Measurements from ENCODE around the gene ITGB5.

Gene ITGB5

DNA sequence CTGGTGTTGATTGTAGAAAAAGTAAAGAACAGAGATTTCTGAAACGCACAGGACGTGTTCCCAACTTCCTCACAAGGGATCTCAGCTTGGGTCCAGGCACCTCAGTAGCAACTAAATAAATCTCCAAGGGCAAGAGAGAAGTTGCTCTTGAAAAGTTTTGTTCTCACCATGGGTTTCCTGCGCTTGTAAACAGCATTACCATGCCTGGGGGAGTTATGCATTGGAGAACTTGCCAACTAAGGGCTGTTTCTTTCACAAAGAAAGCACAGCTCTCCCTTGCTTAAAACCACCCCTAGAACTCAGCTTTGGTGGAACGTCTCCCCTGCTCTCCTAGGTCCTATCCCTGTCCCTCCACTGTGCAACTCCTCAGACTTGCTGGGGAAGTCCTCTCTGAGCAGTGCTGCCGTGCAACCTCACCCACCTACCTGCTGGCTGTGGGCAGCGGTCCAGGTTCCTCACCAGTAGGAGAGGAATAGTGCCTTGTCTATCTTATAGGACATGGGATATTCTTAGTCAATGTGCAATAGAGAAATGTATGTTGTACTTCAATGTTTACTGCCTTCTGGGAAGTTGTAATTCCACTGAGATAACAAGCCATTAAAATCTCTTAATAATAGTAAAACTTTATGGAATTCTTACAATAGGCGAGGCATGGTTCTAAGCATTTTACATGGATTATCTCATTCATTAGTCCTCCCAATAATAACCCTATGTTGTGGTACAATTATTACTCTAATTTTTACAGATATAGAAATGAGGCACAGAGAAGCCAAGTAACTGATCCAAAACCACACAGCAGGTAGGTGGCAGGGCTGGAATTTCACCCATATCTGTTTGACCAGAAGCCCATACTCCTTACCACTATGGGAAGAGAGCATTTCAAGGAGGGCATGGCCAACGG is 105.4 kb downstream of the ITGB5 start:
- ATAC-seq, result no peak
- TF ChIP-seq BACH2 (CRISPR knock-in tag; IDR thresholded peaks at IDR 0.05; ENCODE audit: borderline replicate concordance) (no peak), ISL1 (CRISPR knock-in tag; IDR thresholded peaks at IDR 0.05) (no peak), ZC3H10 (CRISPR knock-in tag; IDR thresholded peaks at IDR 0.05) (no peak), SNAI2 (CRISPR knock-in tag; IDR thresholded peaks at IDR 0.05) (no peak), ARNTL (CRISPR knock-in tag; IDR thresholded peaks at IDR 0.05; ENCODE audit: borderline replicate concordance, low read depth) (no peak), OSR1 (CRISPR knock-in tag; IDR thresholded peaks at IDR 0.05) (no peak), ZNF70 (CRISPR knock-in tag; IDR thresholded peaks at IDR 0.05) (no peak), ZNF8 (CRISPR knock-in tag; IDR thresholded peaks at IDR 0.05) (no peak), PPARA (CRISPR knock-in tag; IDR thresholded peaks at IDR 0.05; ENCODE audit: borderline replicate concordance) (no peak), TCF4 (CRISPR knock-in tag; IDR thresholded peaks at IDR 0.05; ENCODE audit: borderline replicate concordance) (no peak), ESRRG (CRISPR knock-in tag; IDR thresholded peaks at IDR 0.05) (no peak), ZNF565 (CRISPR knock-in tag; conservative IDR thresholded peaks at IDR 0.05; ENCODE audit: low read depth) (no peak), ZFP3 (CRISPR knock-in tag; IDR thresholded peaks at IDR 0.05) (no peak), TOX (CRISPR knock-in tag; IDR thresholded peaks at IDR 0.05; ENCODE audit: borderline replicate concordance) (no peak), ZFP30 (CRISPR knock-in tag; IDR thresholded peaks at IDR 0.05) (no peak)
- TF ChIP-seq, protein P1, sequence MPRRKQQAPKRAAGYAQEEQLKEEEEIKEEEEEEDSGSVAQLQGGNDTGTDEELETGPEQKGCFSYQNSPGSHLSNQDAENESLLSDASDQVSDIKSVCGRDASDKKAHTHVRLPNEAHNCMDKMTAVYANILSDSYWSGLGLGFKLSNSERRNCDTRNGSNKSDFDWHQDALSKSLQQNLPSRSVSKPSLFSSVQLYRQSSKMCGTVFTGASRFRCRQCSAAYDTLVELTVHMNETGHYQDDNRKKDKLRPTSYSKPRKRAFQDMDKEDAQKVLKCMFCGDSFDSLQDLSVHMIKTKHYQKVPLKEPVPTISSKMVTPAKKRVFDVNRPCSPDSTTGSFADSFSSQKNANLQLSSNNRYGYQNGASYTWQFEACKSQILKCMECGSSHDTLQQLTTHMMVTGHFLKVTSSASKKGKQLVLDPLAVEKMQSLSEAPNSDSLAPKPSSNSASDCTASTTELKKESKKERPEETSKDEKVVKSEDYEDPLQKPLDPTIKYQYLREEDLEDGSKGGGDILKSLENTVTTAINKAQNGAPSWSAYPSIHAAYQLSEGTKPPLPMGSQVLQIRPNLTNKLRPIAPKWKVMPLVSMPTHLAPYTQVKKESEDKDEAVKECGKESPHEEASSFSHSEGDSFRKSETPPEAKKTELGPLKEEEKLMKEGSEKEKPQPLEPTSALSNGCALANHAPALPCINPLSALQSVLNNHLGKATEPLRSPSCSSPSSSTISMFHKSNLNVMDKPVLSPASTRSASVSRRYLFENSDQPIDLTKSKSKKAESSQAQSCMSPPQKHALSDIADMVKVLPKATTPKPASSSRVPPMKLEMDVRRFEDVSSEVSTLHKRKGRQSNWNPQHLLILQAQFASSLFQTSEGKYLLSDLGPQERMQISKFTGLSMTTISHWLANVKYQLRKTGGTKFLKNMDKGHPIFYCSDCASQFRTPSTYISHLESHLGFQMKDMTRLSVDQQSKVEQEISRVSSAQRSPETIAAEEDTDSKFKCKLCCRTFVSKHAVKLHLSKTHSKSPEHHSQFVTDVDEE (CRISPR knock-in tag; IDR thresholded peaks at IDR 0.05), result no peak
- TF ChIP-seq, protein P2, sequence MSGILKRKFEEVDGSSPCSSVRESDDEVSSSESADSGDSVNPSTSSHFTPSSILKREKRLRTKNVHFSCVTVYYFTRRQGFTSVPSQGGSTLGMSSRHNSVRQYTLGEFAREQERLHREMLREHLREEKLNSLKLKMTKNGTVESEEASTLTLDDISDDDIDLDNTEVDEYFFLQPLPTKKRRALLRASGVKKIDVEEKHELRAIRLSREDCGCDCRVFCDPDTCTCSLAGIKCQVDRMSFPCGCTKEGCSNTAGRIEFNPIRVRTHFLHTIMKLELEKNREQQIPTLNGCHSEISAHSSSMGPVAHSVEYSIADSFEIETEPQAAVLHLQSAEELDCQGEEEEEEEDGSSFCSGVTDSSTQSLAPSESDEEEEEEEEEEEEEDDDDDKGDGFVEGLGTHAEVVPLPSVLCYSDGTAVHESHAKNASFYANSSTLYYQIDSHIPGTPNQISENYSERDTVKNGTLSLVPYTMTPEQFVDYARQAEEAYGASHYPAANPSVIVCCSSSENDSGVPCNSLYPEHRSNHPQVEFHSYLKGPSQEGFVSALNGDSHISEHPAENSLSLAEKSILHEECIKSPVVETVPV (CRISPR knock-in tag; IDR thresholded peaks at IDR 0.05), result no peak
- TF ChIP-seq, protein P3, sequence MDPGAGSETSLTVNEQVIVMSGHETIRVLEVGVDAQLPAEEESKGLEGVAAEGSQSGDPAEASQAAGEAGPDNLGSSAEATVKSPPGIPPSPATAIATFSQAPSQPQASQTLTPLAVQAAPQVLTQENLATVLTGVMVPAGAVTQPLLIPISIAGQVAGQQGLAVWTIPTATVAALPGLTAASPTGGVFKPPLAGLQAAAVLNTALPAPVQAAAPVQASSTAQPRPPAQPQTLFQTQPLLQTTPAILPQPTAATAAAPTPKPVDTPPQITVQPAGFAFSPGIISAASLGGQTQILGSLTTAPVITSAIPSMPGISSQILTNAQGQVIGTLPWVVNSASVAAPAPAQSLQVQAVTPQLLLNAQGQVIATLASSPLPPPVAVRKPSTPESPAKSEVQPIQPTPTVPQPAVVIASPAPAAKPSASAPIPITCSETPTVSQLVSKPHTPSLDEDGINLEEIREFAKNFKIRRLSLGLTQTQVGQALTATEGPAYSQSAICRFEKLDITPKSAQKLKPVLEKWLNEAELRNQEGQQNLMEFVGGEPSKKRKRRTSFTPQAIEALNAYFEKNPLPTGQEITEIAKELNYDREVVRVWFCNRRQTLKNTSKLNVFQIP (CRISPR knock-in tag; IDR thresholded peaks at IDR 0.05; ENCODE audit: borderline replicate concordance, low read depth), result no peak
- TF ChIP-seq, protein P4, sequence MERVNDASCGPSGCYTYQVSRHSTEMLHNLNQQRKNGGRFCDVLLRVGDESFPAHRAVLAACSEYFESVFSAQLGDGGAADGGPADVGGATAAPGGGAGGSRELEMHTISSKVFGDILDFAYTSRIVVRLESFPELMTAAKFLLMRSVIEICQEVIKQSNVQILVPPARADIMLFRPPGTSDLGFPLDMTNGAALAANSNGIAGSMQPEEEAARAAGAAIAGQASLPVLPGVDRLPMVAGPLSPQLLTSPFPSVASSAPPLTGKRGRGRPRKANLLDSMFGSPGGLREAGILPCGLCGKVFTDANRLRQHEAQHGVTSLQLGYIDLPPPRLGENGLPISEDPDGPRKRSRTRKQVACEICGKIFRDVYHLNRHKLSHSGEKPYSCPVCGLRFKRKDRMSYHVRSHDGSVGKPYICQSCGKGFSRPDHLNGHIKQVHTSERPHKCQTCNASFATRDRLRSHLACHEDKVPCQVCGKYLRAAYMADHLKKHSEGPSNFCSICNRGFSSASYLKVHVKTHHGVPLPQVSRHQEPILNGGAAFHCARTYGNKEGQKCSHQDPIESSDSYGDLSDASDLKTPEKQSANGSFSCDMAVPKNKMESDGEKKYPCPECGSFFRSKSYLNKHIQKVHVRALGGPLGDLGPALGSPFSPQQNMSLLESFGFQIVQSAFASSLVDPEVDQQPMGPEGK (CRISPR knock-in tag; IDR thresholded peaks at IDR 0.05; ENCODE audit: borderline replicate concordance), result no peak
- TF ChIP-seq, protein P5, sequence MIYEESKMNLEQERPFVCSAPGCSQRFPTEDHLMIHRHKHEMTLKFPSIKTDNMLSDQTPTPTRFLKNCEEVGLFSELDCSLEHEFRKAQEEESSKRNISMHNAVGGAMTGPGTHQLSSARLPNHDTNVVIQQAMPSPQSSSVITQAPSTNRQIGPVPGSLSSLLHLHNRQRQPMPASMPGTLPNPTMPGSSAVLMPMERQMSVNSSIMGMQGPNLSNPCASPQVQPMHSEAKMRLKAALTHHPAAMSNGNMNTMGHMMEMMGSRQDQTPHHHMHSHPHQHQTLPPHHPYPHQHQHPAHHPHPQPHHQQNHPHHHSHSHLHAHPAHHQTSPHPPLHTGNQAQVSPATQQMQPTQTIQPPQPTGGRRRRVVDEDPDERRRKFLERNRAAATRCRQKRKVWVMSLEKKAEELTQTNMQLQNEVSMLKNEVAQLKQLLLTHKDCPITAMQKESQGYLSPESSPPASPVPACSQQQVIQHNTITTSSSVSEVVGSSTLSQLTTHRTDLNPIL (CRISPR knock-in tag; IDR thresholded peaks at IDR 0.05; ENCODE audit: low read depth), result no peak

DNA sequence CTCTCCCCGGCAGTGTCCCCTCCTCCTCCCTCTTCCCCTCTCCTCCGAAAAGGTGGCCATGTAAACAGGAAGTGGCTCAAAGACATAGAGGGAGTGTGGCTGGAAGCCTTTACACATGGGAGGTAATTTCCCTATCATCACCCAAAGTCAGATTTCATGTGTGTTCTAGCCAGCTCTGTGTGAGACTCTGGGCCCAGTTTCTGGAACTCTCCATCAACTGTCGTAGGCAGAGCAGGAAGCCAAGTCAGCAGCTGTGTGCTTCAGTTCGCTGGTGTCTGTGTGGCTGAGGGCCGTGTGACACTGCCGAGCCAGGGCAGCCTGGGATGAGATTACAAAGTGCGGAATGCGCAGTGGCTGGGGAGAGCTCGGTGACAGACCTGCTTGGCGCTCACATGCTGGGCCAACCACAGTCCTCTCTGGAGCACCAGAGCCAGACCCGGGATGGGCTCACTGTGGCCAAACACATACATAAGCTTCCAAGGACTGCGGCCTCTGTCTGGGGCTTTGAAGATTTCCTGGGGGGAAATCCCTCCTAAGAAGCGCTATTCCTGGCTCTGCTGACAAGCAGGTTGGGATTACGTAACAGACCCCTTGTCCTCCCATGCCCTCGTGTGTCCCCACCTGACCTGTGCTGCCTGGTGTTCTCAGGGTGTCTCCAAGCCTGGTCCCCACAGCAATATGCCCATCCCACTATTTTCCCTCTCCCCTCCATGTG is 106.2 kb downstream of the ITGB5 start:
- peak; percentile 28 for ATAC-seq
- TF ChIP-seq GLIS3 (CRISPR knock-in tag; IDR thresholded peaks at IDR 0.05) (no peak), OSR1 (CRISPR knock-in tag; IDR thresholded peaks at IDR 0.05) (no peak), RARB (CRISPR knock-in tag; IDR thresholded peaks at IDR 0.05) (no peak), SNAI2 (CRISPR knock-in tag; IDR thresholded peaks at IDR 0.05) (no peak), ARNTL (CRISPR knock-in tag; IDR thresholded peaks at IDR 0.05; ENCODE audit: borderline replicate concordance, low read depth) (no peak), TOX (CRISPR knock-in tag; IDR thresholded peaks at IDR 0.05; ENCODE audit: borderline replicate concordance) (no peak), ZC3H10 (CRISPR knock-in tag; IDR thresholded peaks at IDR 0.05) (no peak), ZNF70 (CRISPR knock-in tag; IDR thresholded peaks at IDR 0.05) (no peak), ZFP30 (CRISPR knock-in tag; IDR thresholded peaks at IDR 0.05) (no peak), ZFP3 (CRISPR knock-in tag; IDR thresholded peaks at IDR 0.05) (no peak), PPARA (CRISPR knock-in tag; IDR thresholded peaks at IDR 0.05; ENCODE audit: borderline replicate concordance) (no peak), CSDC2 (CRISPR knock-in tag; IDR thresholded peaks at IDR 0.05) (no peak), ZNF565 (CRISPR knock-in tag; conservative IDR thresholded peaks at IDR 0.05; ENCODE audit: low read depth) (no peak), TCF4 (CRISPR knock-in tag; IDR thresholded peaks at IDR 0.05; ENCODE audit: borderline replicate concordance) (no peak)
- TF ChIP-seq, protein P1 (CRISPR knock-in tag; IDR thresholded peaks at IDR 0.05), result no peak
- TF ChIP-seq, protein P3 (CRISPR knock-in tag; IDR thresholded peaks at IDR 0.05; ENCODE audit: borderline replicate concordance, low read depth), result no peak

All from SK-N-SH treated with all-trans-retinoic acid at 6 μM for 48 hours (cell line).